ENCODE data around the gene ZNF778. TPM values are rescaled to one million over a fixed set of nuclear protein-coding genes. Genes with fewer than 3 reads are reported as not detected.
"Not testable (repeated sequence)": the region's sequence is repeated elsewhere in the genome, so short reads cannot be mapped to it uniquely, and the experiment has no call there.

ZNF778 gene
- total RNA-seq, 3 donors from 2014 or later = 4.7 to 8.8 (median 7.2) TPM

DNA sequence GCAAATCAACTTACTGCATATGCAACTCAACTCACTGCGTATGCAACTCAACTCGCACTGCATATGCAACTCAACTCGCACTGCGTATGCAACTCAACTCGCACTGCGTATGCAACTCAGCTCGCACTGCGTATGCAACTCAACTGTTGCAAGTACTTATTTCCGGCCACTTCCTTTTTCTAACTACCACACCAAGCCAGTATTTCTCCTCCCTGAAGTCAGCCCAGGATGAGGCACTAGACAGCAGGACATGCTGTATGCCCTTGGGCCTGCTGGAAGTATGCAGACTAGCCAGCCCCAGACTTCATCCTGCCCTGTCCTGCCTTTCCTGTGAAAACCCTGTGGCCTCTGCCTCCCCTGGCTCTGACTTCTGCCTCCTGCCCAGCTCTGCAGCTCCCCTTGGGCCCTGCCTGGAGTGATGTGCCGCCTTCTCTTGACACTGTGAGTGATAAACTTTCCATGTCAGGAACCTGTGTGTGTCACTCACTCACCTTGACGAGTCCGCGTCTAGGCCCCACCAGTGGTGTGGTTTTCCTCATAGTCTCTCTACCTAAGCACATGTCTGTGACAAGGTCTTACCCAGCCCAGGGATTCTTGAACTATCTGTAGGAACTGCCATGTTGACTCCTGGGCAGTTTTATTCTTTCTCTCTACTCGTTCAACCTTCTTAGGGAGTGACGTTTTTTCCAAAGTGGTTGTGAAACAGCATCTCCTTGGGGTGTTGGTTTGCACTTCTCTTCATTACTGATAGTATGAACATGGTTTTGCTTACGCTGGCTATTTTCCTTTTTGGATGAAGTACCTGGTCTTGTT, 16.4 kb downstream of the ZNF778 start:
- DNase-seq (no peak), ATAC-seq (no peak)
- TF ChIP-seq, protein P1, sequence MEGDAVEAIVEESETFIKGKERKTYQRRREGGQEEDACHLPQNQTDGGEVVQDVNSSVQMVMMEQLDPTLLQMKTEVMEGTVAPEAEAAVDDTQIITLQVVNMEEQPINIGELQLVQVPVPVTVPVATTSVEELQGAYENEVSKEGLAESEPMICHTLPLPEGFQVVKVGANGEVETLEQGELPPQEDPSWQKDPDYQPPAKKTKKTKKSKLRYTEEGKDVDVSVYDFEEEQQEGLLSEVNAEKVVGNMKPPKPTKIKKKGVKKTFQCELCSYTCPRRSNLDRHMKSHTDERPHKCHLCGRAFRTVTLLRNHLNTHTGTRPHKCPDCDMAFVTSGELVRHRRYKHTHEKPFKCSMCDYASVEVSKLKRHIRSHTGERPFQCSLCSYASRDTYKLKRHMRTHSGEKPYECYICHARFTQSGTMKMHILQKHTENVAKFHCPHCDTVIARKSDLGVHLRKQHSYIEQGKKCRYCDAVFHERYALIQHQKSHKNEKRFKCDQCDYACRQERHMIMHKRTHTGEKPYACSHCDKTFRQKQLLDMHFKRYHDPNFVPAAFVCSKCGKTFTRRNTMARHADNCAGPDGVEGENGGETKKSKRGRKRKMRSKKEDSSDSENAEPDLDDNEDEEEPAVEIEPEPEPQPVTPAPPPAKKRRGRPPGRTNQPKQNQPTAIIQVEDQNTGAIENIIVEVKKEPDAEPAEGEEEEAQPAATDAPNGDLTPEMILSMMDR (IDR thresholded peaks at IDR 0.05) = no peak
- intact Hi-C loops (cut with DNase I, micrococcal nuclease) = no loop called here
- no peak overlapping the region for H3K4me3 ChIP-seq
- no peaks in the 10 kb centered on the region for H3K9me3 ChIP-seq
- H3K36me3 ChIP-seq (ENCODE audit: low read depth) = no peaks in the 10 kb centered on the region
- H3K4me1 ChIP-seq (ENCODE audit: low read depth) = no peaks in the 10 kb centered on the region

DNA sequence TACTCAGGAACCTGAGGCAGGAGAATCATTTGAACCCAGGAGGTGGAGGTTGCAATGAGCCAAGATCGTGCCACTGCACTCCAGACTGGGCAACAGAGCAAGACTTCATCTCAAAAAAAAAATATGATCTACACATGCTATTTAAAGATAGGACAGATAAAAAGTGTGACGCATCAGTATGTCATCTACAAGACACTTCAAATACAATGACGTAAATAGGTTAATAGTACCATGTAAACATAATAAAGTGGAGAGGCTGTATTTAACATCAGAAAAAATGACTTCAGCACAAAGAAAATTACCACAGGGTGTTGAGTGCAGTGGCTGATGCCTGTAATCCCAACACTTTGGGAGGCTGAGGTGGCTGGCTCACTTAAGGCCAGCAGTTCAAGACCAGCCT, 20.2 kb downstream of the ZNF778 start:
- ATAC-seq (no peak), DNase-seq (no peak)
- Histone ChIP-seq H3K9me3 (no peaks in the 10 kb centered on the region), H3K36me3 (ENCODE audit: low read depth) (no peaks in the 10 kb centered on the region), H3K4me1 (ENCODE audit: low read depth) (peaks cover 5% of the 10 kb centered on the region), H3K4me3 (no peak overlapping the region)
- intact Hi-C loops (cut with DNase I, micrococcal nuclease) = no loop called here
- TF ChIP-seq, protein P1 (IDR thresholded peaks at IDR 0.05) = no peak

DNA sequence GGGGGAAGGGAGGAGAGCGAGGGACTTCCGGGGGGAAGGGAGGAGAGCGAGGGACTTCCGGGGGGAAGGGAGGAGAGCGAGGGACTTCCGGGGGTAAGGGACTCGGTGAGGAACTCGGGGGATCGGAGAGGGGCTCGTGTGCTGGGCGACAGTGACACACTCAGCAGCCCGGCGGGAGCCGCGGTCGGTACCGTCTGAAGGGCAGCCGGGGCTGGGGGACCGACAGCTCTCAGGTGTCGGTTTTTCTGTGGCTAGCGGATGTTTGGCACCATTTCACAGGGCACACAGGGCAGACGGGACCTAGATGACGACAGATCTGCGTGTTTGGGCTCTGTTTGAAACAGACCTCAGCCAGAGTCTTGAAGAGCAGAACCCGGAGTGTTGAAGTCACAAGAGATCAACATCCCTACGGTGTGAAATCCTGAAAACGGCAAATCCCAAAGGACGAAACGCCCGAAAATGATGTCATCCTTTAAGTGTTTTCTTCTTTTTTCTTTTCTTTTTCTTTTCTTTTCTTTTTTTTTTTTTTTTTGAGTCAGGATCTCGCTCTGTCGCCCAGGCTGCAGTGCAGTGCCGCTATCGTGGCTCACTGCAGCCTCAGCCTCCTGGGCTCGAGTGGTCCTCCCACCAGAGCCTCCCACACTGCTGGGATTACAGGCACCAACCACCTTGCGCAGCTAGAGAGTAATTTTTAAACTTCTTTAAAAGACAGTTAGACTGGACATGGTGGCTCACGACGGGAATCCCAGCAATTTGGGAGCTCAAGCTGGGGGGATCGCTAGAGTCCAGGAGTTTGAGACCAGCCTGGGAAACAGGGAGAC, 23.9 kb downstream of the ZNF778 start:
- no peaks in the 10 kb centered on the region for H3K36me3 ChIP-seq (ENCODE audit: low read depth)
- H3K4me1 ChIP-seq (ENCODE audit: low read depth) = peaks cover 5% of the 10 kb centered on the region
- DNase-seq = peak; percentile 67 to 84 (median 81)
- no peaks in the 10 kb centered on the region for H3K9me3 ChIP-seq
- ATAC-seq = peak; percentile 73
- intact Hi-C loops (cut with DNase I, micrococcal nuclease) = no loop called here
- H3K4me3 ChIP-seq = peak overlapping the region; percentile 44
- TF ChIP-seq, protein P1 (IDR thresholded peaks at IDR 0.05) = no peak

DNA sequence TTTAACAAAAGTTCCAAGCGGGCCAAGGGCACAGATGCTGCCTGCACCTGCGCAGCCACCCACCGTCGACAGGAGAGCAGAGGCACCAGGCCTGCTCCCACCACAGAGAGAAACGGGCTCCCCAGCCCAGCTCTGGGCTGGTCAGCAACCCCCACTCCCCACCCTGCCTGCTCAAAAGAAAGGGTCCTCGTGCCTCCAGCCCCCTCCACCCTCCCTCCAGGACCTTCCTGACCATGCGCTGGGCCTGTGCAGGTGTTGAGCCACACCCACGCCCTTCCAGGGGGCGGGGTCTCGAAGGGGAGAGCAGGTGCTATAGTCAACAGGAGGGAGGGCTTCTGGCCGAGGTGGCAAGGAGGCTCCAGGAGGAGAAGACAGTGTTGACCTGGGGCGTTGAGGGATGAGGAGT, 25.3 kb downstream of the ZNF778 start:
- TF ChIP-seq, protein P1 (IDR thresholded peaks at IDR 0.05) = no peak
- H3K4me3 ChIP-seq = no peak overlapping the region
- intact Hi-C loops (cut with DNase I, micrococcal nuclease) = no loop called here
- no peaks in the 10 kb centered on the region for H3K9me3 ChIP-seq
- H3K4me1 ChIP-seq (ENCODE audit: low read depth) = peaks cover 13% of the 10 kb centered on the region
- H3K36me3 ChIP-seq (ENCODE audit: low read depth) = no peaks in the 10 kb centered on the region
- no peak for ATAC-seq
- DNase-seq = peak in 2 of 3 donors; percentile 38 to 58

DNA sequence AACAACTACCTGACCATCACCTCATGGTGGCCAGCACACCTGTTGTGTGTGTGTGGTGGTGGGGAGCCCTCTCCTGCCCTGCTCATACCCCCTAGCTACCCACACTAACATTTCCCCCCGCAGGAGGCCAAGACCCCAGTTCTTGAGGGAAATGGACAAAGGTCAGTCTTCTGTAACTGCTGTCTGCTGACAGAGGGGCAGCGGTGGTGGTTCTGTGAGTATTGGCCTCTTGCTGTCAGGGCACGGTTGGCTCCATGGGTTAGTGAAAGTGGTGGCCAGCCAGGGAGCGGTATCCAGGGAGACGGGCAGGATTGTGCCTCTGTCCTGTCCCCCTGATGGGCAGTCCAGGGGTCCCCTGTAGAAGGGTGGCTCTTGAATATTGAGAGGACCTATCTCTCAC, 26.2 kb downstream of the ZNF778 start:
- no peaks in the 10 kb centered on the region for H3K9me3 ChIP-seq
- DNase-seq (no peak), ATAC-seq (no peak)
- TF ChIP-seq, protein P1 (IDR thresholded peaks at IDR 0.05) = no peak
- no peak overlapping the region for H3K4me3 ChIP-seq
- no peaks in the 10 kb centered on the region for H3K36me3 ChIP-seq (ENCODE audit: low read depth)
- intact Hi-C loops (cut with DNase I, micrococcal nuclease) = no loop called here
- H3K4me1 ChIP-seq (ENCODE audit: low read depth) = peaks cover 13% of the 10 kb centered on the region

DNA sequence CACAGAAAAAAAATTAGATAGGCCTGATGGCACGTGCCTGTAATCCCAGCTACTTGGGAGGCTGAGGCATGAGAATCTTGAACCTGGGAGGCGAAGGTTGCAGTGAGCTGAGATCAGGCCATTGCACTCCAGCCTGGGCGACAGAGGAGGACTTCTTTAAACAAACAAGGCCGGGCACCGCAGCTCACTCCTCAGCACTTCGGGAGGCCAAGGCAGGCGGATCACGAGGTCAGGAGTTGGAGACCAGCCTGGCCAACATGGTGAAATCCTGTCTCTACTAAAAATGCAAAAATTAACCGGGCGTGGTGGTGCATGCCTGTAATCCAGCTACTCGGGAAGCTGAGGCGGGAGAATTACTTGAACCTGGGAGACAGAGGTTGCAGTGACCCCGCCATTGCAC, 26.8 kb downstream of the ZNF778 start:
- H3K36me3 ChIP-seq (ENCODE audit: low read depth); DNase-seq; H3K9me3 ChIP-seq; H3K4me3 ChIP-seq; ATAC-seq; intact Hi-C loops (cut with DNase I, micrococcal nuclease): not testable (repeated sequence)
- peaks cover 13% of the 10 kb centered on the region for H3K4me1 ChIP-seq (ENCODE audit: low read depth)
